Stomach (tissue), 9 donors: ENCODE results near the gene CHD9. TPM values are rescaled to one million over a fixed set of nuclear protein-coding genes. Genes with fewer than 3 reads are reported as not detected.

Experiments used
- DNase-seq, 2 donors: peaks; one replicate each; pipeline versions ENCODE4 v3.0.0 to v3.0.0-alpha.2; 2013 to 2019
- H3K27ac ChIP-seq, 5 donors: fragments of 200-600 bp in 4 of 5; sonication (generic) in 4 of 5; one replicate each; pipeline ENCODE4 v1.5.1; 2013 to 2019; ENCODE audit warnings: mild to moderate bottlenecking in 1 of 5, moderate library complexity in 1 of 5
- H3K27me3 ChIP-seq, 3 donors: fragments of 200-600 bp; sonication (generic); one replicate each; pipeline ENCODE4 v1.5.1; 2017 to 2019; ENCODE audit warnings: mixed run types in 1 of 3
- H3K36me3 ChIP-seq, 4 donors: fragments of 200-600 bp; sonication (generic); 1 replicate in 3 of 4; 2 replicates in 1 of 4; pipeline ENCODE4 v1.5.1; 2016 to 2019
- H3K4me1 ChIP-seq, 4 donors: fragments of 200-600 bp; sonication (generic); one replicate each; pipeline ENCODE4 v1.5.1; 2016 to 2019
- H3K4me3 ChIP-seq, 4 donors: fragments of 200-600 bp; sonication (generic) in 3 of 4; one replicate each; pipeline ENCODE4 v1.5.1; 2016 to 2019; ENCODE audit warnings: mild to moderate bottlenecking in 1 of 4
- H3K9me3 ChIP-seq, 4 donors: fragments of 200-600 bp; sonication (generic); one replicate each; pipeline ENCODE4 v1.5.1; 2016 to 2019
- EP300 ChIP-seq: sonication (generic); formaldehyde crosslinking; IDR thresholded peaks from one replicate; pipeline ENCODE4 v1.6.1; 2017; ENCODE audit warnings: antibody characterized with exemption
- POLR2A ChIP-seq, 4 donors: fragments of 450-650 bp; IDR thresholded peaks; one replicate each; pipeline ENCODE4 v1.6.1; 2016; ENCODE audit warnings: antibody characterized with exemption in 4 of 4, control low read depth in 2 of 4, mild to moderate bottlenecking in 1 of 4, moderate library complexity in 1 of 4
- POLR2AphosphoS5 ChIP-seq, 3 donors: sonication (generic); formaldehyde crosslinking; IDR thresholded peaks; one replicate each; pipeline ENCODE4 v1.6.1; 2016; ENCODE audit warnings: antibody characterized with exemption in 3 of 3
- WGBS, 5 donors: extraction: QIAGEN DNeasy Blood & Tissue Kit in 3 of 5; methylation state at CpG; one replicate each; pipeline versions ENCODE4 v1.1.5 to v1.1.7; 2013 to 2018; 5-methylcytosine and 5-hydroxymethylcytosine counted together
- intact Hi-C: fragments of 100-400 bp; cut with DNase I; formaldehyde crosslinking; loops from one replicate; pipeline ENCODE4 v1.15.1; 2023; ENCODE audit warnings: low total_unique reads
- polyA plus RNA-seq, 3 donors: library from polyadenylated mRNA; stranded (reverse); fragments of 200-250 nt; gene quantifications; one replicate each; pipeline ENCODE4 v1.2.3, GENCODE V29; 2013
- total RNA-seq, 5 donors: library from RNA; depleted of rRNA; stranded (reverse); fragments of >200 nt; gene quantifications; one replicate each; pipeline versions ENCODE4 v1.1.0 to v1.2.3, GENCODE V29; 2014 to 2016
- TF ChIP-seq, protein P1 (sequence below), 7 experiments: fragments of 450-650 bp in 4 of 7; fragments of 200-600 bp in 3 of 7; sonication (generic) in 3 of 7; IDR thresholded peaks; one replicate each; pipeline ENCODE4 v1.5.1; 2016 to 2019; ENCODE audit warnings: antibody characterized with exemption in 7 of 7, control low read depth in 2 of 7, mild to moderate bottlenecking in 1 of 7
- donor health status: healthy with polysubstance abuse.
- donor health status: Bipolar disorder and iron deficiency.
- donor health status: healthy.

Gene CHD9
- total and polyA plus RNA-seq, 8 donors = 8.1 to 224 (median 29.4) TPM

DNA sequence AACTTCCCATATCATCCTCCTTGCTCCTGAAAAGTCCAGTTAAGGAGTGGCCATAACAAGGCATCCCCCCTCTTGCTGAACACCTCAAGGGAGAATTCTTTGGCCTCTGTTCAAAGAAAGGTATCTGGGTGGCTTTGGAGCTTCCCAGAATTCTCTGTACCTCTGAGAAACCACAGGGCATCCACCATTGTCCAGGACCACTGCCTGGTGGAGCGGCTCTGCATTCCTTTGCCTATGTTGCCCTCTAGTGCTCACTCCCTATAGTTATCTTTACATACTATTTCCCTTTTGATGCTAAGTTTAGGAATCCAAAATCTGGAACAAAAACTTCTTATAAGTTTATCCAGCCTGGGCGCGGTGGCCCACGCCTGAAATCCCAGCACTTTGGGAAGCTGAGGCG lies 32.4 kb upstream of the CHD9 start:
- Histone ChIP-seq H3K4me3 (no peak overlapping the region), H3K27ac (no peak overlapping the region), H3K36me3 (no peaks in the 10 kb centered on the region), H3K27me3 (no peaks in the 10 kb centered on the region), H3K4me1 (no peaks in the 10 kb centered on the region), H3K9me3 (no peaks in the 10 kb centered on the region)
- peak; percentile 39 to 86 for DNase-seq
- TF ChIP-seq EP300 = no peak
- TF ChIP-seq, protein P1, sequence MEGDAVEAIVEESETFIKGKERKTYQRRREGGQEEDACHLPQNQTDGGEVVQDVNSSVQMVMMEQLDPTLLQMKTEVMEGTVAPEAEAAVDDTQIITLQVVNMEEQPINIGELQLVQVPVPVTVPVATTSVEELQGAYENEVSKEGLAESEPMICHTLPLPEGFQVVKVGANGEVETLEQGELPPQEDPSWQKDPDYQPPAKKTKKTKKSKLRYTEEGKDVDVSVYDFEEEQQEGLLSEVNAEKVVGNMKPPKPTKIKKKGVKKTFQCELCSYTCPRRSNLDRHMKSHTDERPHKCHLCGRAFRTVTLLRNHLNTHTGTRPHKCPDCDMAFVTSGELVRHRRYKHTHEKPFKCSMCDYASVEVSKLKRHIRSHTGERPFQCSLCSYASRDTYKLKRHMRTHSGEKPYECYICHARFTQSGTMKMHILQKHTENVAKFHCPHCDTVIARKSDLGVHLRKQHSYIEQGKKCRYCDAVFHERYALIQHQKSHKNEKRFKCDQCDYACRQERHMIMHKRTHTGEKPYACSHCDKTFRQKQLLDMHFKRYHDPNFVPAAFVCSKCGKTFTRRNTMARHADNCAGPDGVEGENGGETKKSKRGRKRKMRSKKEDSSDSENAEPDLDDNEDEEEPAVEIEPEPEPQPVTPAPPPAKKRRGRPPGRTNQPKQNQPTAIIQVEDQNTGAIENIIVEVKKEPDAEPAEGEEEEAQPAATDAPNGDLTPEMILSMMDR (IDR thresholded peaks at IDR 0.05) = peak in 4 of 7 experiments; percentile 34 to 62 (median 48)
- 3 to 8% (median 5%) methylated on average over 5 of the region's 5 CpGs for WGBS, 5 donors
- intact Hi-C loops = no loop called here

GRCh38 chr16:53024045-53024444 lies 30.7 kb upstream of the CHD9 start:
- no peaks in the 10 kb centered on the region for H3K9me3 ChIP-seq
- no peaks in the 10 kb centered on the region for H3K27me3 ChIP-seq
- H3K36me3 ChIP-seq = no peaks in the 10 kb centered on the region
- DNase-seq = no peak
- intact Hi-C loops = no loop called here
- no peak overlapping the region for H3K27ac ChIP-seq
- no peak for TF ChIP-seq EP300
- TF ChIP-seq, protein P1 (IDR thresholded peaks at IDR 0.05) = no peak
- no peak for TF ChIP-seq POLR2A (IDR thresholded peaks at IDR 0.05)
- TF ChIP-seq POLR2AphosphoS5 (IDR thresholded peaks at IDR 0.05) = no peak
- no peaks in the 10 kb centered on the region for H3K4me1 ChIP-seq
- H3K4me3 ChIP-seq = no peak overlapping the region
- WGBS, 5 donors = 92 to 99% (median 97%) methylated on average over 4 of the region's 4 CpGs

GRCh38 chr16:53029971-53030370 lies 24.8 kb upstream of the CHD9 start:
- Histone ChIP-seq H3K36me3 (no peaks in the 10 kb centered on the region), H3K9me3 (no peaks in the 10 kb centered on the region), H3K27me3 (no peaks in the 10 kb centered on the region), H3K27ac (no peak overlapping the region), H3K4me1 (no peaks in the 10 kb centered on the region), H3K4me3 (no peak overlapping the region)
- intact Hi-C loops = no loop called here
- no peak for DNase-seq
- TF ChIP-seq, protein P1 (IDR thresholded peaks at IDR 0.05) = no peak
- TF ChIP-seq POLR2A (IDR thresholded peaks at IDR 0.05) = no peak
- no peak for TF ChIP-seq POLR2AphosphoS5 (IDR thresholded peaks at IDR 0.05)
- TF ChIP-seq EP300 = no peak
- 87 to 90% (median 89%) methylated on average over 3 of the region's 3 CpGs for WGBS, 5 donors

DNA sequence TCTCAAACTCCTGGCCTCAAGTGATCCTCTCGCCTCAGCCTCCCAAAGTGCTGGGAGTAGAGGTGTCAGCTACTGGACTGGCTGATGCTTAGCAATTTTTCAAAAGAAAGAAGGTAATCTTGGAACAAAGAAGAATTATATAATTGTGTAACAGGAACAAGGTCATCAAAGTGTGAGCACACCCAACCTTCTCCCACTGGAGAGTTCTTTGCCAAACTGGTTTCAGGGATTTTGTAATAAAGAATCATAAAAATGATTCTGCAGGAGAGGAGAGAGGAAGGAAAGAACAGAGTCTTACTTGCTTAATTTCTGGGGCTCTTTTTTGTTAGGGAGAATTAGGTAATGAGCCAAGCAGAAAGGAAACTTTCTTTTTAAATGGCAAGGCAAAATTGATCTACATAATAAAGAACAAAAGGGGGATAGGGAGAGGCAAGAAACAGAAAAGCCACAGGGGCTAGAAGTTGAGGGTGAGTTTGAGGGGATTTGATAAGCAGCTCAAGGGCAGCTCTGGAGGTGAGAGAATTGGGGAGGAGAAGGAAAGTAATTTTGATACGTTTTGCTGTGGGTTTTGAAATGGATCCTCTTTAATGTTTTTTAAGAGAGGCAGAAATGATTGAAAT lies 23.4 kb upstream of the CHD9 start:
- no peak overlapping the region for H3K27ac ChIP-seq
- intact Hi-C loops = no loop called here

DNA sequence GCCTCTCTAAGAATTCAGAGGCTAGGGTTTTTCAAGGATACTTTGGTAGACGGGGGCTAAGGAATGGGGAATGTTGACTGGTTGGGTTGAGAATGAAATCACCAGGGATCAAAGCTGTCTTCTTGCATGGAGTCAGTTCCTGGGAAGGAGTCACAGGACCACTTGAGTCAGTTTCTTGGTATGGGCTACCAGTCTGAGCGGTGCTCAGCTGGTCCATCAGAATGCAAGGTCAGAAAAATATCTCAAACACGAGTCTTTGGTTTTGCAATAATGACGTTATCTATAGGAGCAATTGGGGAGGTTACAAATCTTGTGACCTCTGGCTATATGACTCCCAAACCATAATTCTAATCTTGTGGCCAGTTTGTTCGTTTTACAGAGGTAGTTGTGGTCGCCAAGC lies 20.5 kb upstream of the CHD9 start:
- Histone ChIP-seq H3K4me3 (no peak overlapping the region), H3K27me3 (no peaks in the 10 kb centered on the region), H3K27ac (no peak overlapping the region), H3K9me3 (no peaks in the 10 kb centered on the region), H3K36me3 (no peaks in the 10 kb centered on the region), H3K4me1 (no peaks in the 10 kb centered on the region)
- DNase-seq = no peak
- WGBS, 5 donors = 82 to 88% (median 83%) methylated on average over 6 of the region's 6 CpGs
- intact Hi-C loops = no loop called here
- TF ChIP-seq POLR2AphosphoS5 (IDR thresholded peaks at IDR 0.05) = no peak
- TF ChIP-seq, protein P1 (IDR thresholded peaks at IDR 0.05) = no peak
- no peak for TF ChIP-seq POLR2A (IDR thresholded peaks at IDR 0.05)
- no peak for TF ChIP-seq EP300

More for the DNA sequence above, 23.4 kb upstream of the CHD9 start:
- TF ChIP-seq EP300 = no peak
- no peak for DNase-seq
- no peaks in the 10 kb centered on the region for H3K27me3 ChIP-seq
- no peaks in the 10 kb centered on the region for H3K36me3 ChIP-seq
- no peaks in the 10 kb centered on the region for H3K9me3 ChIP-seq
- no peak overlapping the region for H3K4me3 ChIP-seq
- no peaks in the 10 kb centered on the region for H3K4me1 ChIP-seq
- 56 to 73% (median 62%) methylated on average over 2 of the region's 2 CpGs for WGBS, 5 donors
